Brain pericyte (primary cell): Measurements from ENCODE around the gene ANO6.
"Not testable (repeated sequence)": the region's sequence is repeated elsewhere in the genome, so short reads cannot be mapped to it uniquely, and the experiment has no call there.

ENCODE experiments used
- DNase-seq: peaks from one replicate; pipeline ENCODE4 v3.0.0-alpha.2; 2012; ENCODE audit warnings: low read depth, low spot score

Gene ANO6, protein sequence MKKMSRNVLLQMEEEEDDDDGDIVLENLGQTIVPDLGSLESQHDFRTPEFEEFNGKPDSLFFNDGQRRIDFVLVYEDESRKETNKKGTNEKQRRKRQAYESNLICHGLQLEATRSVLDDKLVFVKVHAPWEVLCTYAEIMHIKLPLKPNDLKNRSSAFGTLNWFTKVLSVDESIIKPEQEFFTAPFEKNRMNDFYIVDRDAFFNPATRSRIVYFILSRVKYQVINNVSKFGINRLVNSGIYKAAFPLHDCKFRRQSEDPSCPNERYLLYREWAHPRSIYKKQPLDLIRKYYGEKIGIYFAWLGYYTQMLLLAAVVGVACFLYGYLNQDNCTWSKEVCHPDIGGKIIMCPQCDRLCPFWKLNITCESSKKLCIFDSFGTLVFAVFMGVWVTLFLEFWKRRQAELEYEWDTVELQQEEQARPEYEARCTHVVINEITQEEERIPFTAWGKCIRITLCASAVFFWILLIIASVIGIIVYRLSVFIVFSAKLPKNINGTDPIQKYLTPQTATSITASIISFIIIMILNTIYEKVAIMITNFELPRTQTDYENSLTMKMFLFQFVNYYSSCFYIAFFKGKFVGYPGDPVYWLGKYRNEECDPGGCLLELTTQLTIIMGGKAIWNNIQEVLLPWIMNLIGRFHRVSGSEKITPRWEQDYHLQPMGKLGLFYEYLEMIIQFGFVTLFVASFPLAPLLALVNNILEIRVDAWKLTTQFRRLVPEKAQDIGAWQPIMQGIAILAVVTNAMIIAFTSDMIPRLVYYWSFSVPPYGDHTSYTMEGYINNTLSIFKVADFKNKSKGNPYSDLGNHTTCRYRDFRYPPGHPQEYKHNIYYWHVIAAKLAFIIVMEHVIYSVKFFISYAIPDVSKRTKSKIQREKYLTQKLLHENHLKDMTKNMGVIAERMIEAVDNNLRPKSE

DNA sequence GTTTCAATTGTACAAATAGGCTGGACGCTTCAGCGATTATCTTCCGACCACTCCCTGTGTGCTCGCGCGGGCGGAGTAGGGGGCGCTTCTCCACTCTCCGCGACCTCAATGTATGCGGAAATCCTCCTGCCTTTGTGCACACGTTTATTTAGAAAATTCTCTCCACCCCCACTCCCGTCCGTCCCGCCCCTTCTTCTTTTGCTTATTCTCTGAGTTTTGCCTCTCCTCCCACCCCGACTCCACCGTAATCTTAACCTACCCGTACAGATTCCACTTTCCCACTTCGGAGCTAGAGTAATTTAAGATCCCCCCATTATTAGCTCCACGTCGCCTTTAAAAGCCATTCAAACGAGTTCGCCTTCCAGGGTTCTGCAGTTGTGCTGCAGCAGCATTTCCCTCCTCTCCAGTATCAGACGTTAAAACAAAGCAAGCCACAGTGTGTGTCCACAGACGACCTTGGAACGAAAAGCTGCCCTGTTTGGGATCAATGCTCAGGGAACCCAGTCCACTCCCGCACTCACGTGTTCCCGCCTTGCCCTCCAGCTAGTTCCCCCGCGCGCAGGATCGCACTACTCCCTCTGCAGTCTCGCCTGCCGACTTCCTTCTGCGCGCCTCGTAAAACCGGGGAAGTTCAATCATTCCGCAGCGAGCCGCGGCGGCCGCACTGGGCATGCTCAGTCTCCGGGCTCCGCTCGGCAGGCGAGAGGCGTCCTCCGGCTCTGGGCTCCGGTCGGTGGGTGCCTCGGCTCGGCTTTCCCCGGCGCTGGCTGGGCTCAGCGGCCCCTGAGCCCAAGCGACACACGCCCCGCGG, at the start of gene ANO6:
Gene ANO6, plus strand, starts transcription at position 677 of the 811 bp plus-strand sequence. CDS start 227 bp downstream, outside the sequence.
- peak; percentile 63 for DNase-seq

DNA sequence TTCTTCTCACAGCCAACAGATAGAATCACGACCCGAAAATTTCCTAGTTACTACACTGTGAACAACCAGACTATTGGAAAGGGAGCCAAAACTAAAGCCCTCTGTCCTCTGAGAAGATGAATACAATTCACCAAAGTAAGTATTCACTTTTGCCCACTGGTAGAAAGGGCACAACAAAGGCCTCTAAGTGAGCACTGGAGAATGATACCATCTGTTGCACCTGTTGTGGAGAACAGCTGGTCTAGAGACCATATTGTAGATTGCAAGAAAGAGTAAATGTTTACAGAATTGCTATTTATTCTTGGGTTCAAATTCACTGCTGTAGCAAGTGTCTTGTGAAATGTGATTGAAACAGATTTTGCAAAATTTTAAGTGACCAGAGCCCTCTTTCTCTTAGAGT, 46.9 kb upstream of the ANO6 start:
- no peak for DNase-seq

GRCh38 chr12:45170456-45171042, 45.3 kb upstream of the ANO6 start:
- DNase-seq: no peak

DNA sequence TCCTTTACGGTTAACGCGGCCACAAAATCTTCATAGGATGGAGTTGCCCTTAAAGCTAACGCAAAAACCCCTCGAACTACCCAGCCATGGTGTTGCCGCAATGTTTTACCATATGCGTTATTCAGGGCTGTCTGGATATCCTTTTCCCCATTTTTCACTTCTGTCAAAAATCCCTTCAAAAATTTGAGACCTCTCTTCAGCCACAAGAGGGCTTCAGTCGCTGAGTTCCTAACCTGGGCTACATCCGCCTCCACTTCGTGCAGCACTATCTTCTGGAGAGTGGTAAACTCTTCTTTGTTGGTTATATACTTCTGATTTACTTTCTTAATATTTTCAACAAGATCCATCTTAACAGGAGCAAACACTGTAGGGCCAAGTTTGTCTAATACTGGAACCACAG, 42.6 kb upstream of the ANO6 start:
- not testable (repeated sequence) for DNase-seq

- DNase-seq: no peak
Observed at GRCh38 chr12:45174595-45174994, 41.3 kb upstream of the ANO6 start.

DNA sequence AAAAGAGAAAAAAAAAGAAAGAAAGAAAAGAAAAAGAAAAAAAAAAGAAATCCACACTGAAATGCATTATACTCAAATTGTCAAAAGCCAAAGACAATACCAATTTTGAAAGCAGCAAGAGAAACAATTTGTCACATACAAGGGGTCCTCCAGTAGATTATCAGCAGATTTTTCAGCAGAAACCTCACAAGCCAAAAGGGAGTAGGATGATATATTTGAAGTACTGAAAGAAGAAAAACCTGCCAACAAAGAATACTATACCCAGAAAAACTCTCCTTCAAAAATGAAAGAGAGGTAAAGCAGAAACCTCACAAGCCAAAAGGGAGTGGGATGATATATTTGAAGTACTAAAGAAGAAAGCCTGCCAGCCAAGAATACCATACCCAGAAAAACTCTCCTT, 37.1 kb upstream of the ANO6 start:
- DNase-seq: no peak

GRCh38 chr12:45182511-45182910, 33.4 kb upstream of the ANO6 start:
- DNase-seq: no peak

DNA sequence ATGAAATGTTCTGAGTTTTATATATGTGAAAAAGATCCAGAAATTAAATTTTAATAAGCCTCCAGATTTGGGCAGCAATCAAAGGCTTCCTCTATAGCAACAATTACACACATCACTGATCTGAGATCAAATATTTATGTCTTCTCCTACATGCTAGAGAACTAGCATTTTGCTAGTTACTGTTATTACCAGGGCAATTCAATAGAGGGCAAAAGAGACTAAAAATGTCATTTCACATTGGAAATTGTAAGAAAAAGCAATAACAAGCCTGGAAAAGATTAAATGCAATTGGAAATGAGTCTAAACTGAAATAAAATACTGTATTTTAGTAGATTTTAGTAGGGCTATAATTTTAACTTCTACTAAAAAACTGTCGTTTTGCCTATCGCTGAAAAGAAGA, 32.6 kb upstream of the ANO6 start:
- DNase-seq: no peak

- DNase-seq: no peak
Observed at GRCh38 chr12:45184147-45184963, 31.5 kb upstream of the ANO6 start.

DNA sequence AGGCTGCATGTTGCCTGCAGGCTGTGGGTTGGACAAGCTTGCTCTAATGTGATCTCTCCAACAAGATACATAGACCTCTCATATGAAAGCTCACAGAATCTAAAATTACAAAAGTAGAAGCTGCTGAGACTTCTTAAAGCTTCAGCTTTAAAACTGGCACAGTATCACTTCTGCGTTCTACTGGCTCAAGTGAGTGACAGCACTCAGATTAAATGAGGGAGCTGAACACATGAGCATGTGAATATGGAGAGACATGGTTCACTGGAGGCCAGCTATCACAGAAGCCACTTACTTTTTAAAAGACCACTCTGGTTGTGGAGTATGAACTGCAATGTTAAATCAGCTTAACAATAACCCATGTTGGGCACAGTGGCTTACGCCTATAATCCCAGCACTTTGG, 29.1 kb upstream of the ANO6 start:
- DNase-seq: no peak

- DNase-seq: no peak
Observed at GRCh38 chr12:45189766-45190403, 26.0 kb upstream of the ANO6 start.

DNA sequence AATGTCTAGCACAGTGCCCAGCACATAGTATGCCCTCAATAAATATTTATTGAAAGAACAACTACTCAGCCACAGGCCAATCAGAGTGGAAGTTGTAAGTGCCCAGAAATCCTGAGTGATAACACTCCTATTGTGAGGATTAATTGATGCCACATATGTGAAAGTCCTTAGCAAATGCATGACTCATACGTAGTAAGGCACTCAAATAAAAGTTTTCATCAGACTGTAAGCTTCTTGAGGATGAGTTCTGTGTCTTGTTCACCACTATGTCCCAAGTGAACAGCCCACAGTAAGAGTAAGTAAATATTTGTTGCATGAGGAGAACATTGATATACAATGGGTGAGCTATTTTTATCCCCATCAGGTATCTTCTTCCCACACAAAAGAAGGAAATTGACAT, 24.7 kb upstream of the ANO6 start:
- DNase-seq: no peak

DNA sequence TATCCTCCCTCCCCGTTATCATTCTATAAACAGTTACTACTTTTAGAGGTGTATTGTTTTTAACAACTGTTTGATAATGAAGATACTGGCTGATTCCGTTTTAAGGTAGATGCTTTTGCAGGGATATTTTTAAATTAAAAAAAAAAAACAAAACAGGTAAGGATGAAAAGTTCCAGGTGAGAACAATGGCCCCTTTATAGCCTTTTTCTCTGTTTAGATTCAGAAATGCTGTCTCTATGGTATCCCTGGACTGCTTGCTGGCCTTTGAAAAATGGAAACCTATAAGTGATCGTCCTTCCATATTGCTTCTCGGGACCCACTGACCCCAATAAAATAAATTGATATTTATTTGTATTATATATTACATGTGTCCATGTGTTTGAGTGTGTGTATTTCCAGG, 23.2 kb upstream of the ANO6 start:
- no peak for DNase-seq

DNA sequence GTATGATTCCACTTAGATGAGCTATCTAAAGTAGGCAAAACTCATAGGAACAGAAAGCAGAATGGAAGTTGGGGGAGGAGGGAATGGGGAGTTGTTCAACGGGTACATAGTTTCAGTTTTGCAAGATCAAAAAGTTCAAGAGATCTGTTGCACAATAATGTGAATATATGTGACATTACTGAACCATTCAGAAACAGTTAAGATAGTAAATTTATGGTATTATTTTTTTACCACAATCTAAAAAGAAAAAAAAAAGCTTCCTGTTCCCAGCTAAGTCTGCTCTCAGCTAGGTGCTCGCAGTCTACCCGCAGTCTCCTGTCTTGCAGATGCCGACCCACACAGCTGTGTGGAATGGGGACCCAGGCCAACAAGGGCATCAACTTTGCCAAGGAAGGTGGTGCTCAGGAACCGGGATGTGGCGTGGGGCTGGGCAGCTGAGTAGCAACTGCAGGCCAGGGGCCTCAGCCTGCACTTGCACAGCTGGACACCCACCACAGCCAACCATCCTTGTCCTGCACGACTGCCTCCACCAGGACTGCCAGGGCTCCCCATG, 15.3 kb upstream of the ANO6 start:
- DNase-seq: no peak

GRCh38 chr12:45203767-45204166, 12.1 kb upstream of the ANO6 start:
- DNase-seq: no peak

DNA sequence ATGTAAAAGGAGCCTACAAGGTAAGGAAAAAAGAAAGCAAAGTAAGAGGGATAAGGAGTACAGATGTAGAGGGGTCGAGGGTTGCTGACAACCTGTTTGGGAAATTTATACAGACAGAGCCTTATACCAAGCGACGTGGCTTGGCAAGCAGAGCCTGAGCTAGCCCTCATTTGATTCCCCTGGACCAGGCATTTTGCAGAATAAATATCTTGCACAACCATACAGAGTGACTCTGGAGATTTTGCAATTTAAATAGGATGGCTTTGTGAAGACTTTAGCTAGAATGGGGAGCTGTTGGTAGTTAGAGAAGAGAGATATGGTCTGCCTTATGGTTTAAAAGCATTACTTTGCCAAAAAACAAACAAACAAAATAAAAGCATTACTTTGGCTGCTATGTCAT, 11.1 kb upstream of the ANO6 start:
- no peak for DNase-seq

DNA sequence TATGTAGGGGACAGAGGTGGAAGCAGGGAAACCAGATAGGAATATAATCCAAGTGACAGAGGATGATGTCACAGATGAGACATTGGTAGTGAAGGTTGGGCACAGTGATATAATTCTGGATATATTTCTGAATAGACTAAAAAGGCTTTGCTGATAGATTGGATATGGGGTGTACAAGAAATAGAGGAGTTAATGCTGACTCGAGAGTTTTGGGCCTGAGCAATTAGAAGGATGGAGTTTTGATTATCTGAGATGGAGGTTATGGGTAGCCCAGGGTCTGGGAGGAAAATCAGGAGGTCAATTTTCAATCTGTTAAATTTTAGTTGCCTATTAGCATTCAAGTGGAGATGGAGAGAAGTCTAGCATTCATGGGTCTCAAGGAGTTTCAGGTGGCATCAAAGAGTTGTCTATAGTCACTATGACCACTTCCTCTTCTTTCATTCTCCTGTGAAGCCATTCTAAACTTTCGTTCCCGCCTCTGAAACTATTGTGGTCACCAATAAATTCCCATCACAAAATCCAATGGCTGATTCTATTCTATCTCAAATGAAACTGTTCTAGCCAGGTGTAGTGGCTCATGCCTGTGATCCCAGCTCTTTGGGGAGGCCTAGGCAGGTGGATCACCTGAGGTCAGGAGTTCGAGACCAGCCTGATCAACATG, 10.6 kb upstream of the ANO6 start:
- no peak for DNase-seq

DNA sequence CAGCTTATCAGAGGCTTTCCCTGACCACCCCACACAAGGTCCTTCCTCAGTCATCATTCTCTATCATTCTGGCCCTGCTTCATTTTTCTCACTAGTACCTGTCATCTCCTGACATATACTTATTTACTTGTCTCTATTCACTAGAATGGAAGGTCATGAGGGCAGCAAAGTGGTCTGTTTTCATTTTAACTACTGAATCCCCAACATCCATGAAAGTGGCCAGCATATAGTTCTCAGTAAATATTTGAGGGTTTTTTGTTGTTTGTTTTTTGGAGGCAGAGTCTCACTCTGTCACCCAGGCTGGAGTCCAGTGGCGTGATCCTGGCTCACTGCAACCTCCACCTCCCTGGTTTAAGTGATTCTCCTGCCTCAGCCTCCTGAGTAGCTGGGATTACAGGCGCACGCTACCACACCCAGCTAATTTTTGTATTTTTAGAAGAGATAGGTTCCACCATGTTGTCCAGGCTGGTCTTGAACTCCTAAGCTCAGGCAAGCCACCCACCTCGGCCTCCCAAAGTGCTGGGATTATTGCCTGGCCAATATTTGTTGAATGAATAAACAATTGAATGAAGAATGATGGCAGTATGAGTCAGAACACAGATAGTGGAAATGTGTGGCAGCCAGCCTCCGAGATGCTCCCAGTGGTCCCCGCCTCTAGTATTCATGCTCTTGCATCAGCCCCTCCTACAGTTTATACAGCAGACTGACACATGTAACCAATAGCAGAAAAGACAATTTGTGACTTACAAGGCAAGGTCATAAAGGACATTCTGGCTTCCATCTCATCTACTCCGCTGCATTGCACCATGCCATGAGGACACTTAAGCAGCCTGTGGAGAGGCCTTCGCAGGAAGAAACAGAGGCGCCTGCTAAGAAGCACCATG, 7.0 kb upstream of the ANO6 start:
- no peak for DNase-seq
